A549 (cell line): ENCODE results near the gene LPIN2. TPM values are rescaled to one million over a fixed set of nuclear protein-coding genes. Genes with fewer than 3 reads are reported as not detected.
"Not testable (repeated sequence)": the region's sequence is repeated elsewhere in the genome, so short reads cannot be mapped to it uniquely, and the experiment has no call there.

Source experiments
- ATAC-seq, 2 experiments: fragments of 200-7000 bp in 1 of 2; fragments of >200 bp in 1 of 2; cut with Nextera tagmentation in 1 of 2; cut with Tn5 transposase in 1 of 2; 3 replicates each; pipeline versions ENCODE4 v1.8.0 to v1.9.1; 2018 to 2020; ENCODE audit warnings: mild to moderate bottlenecking in 1 of 2, moderate library complexity in 1 of 2
- CTCF ChIA-PET: fragments of 300-600 bp; sonication (Branson Sonifier 250); formaldehyde crosslinking; extraction: SDS; loops from one replicate; lab custom pipeline; 2021; ENCODE audit warnings: antibody characterized with exemption, inconsistent platforms; lab: Yijun Ruan, JAX
- POLR2A ChIA-PET: fragments of 350-600 bp; formaldehyde crosslinking; extraction: SDS; loops from one replicate; lab custom pipeline; 2021; ENCODE audit warnings: antibody characterized with exemption, inconsistent platforms; lab: Yijun Ruan, JAX
- DNase-seq, 2 experiments: peaks; one replicate each; pipeline versions ENCODE4 v3.0.0 to v3.0.0-alpha.2; 2011 to 2016; ENCODE audit warnings: low read depth in 1 of 2, low spot score in 1 of 2
- FAIRE-seq: peaks from 2 replicates; lab custom pipeline; 2011; peaks lifted over from hg19 to GRCh38; lab: Jason Lieb, UNC
- H3K27ac ChIP-seq, 2 experiments: fragments of >200 bp; sonication (Bioruptor Twin); formaldehyde crosslinking; 3 replicates each; pipeline ENCODE4 v1.5.1; 2016 to 2017
- H3K4me1 ChIP-seq: fragments of >200 bp; sonication (Bioruptor Twin); formaldehyde crosslinking; 3 replicates; pipeline ENCODE4 v1.6.1; 2016
- H3K4me2 ChIP-seq: fragments of >200 bp; sonication (Bioruptor Twin); formaldehyde crosslinking; 3 replicates; pipeline ENCODE4 v1.6.1; 2016
- H3K4me3 ChIP-seq: fragments of >200 bp; sonication (Bioruptor Twin); formaldehyde crosslinking; 3 replicates; pipeline ENCODE4 v1.5.1; 2016
- H3K9me3 ChIP-seq: fragments of >200 bp; sonication (Bioruptor Twin); formaldehyde crosslinking; 3 replicates; pipeline ENCODE4 v1.6.1; 2016
- BHLHE40 ChIP-seq: IDR thresholded peaks from 2 replicates; pipeline ENCODE4 v1.6.1; 2012; ENCODE audit warnings: low read depth, low read length, inconsistent platforms
- CHD2 ChIP-seq: fragments of 150-350 bp; IDR thresholded peaks from 2 replicates; pipeline ENCODE4 v1.6.1; 2014; ENCODE audit warnings: low read length; ENCODE audit not compliant: partially characterized antibody
- CTCF ChIP-seq: fragments of >200 bp; sonication (Bioruptor Twin); formaldehyde crosslinking; IDR thresholded peaks from 3 replicates; pipeline ENCODE4 v1.5.1; 2016
- EHMT2 ChIP-seq: fragments of 200-600 bp; sonication (generic); IDR thresholded peaks from 2 replicates; pipeline ENCODE4 v1.6.1; 2016; ENCODE audit warnings: antibody characterized with exemption, low read depth, mild to moderate bottlenecking, moderate library complexity
- EP300 ChIP-seq, 2 experiments: fragments of >200 bp; sonication (Bioruptor Twin); formaldehyde crosslinking; IDR thresholded peaks; 2 replicates in 1 of 2; 3 replicates in 1 of 2; pipeline ENCODE4 v1.6.1; 2016 to 2017
- FOSL2 ChIP-seq, 2 experiments: fragments of 450-650 bp in 1 of 2; fragments of >200 bp in 1 of 2; sonication (Bioruptor Twin) in 1 of 2; formaldehyde crosslinking; IDR thresholded peaks; 2 replicates each; pipeline versions ENCODE4 v1.5.0 to v1.6.1; 2016 to 2020; ENCODE audit warnings: mild to moderate bottlenecking in 1 of 2, moderate library complexity in 1 of 2
- HDAC2 ChIP-seq: fragments of 200-600 bp; sonication (generic); IDR thresholded peaks from 2 replicates; pipeline ENCODE4 v1.6.1; 2016
- HEYL ChIP-seq: fragments of 250-450 bp; sonication (Bioruptor Pico); IDR thresholded peaks from 2 replicates; pipeline ENCODE4 v1.8.0; 2021; ENCODE audit warnings: mild to moderate bottlenecking, moderate library complexity
- HOXB13 ChIP-seq: fragments of 250-450 bp; sonication (Bioruptor Pico); IDR thresholded peaks from 2 replicates; pipeline ENCODE4 v1.5.0; 2020; ENCODE audit warnings: low read depth, mild to moderate bottlenecking, moderate library complexity
- JUNB ChIP-seq: fragments of >200 bp; sonication (Bioruptor Twin); formaldehyde crosslinking; IDR thresholded peaks from 2 replicates; pipeline ENCODE4 v1.6.1; 2016
- MAFK ChIP-seq: fragments of 450-650 bp; IDR thresholded peaks from 2 replicates; pipeline ENCODE4 v1.6.1; 2014; ENCODE audit not compliant: partially characterized antibody
- MYC ChIP-seq: IDR thresholded peaks from 2 replicates; pipeline ENCODE4 v1.6.1; 2012; ENCODE audit warnings: mild to moderate bottlenecking, inconsistent platforms, low read length, improper control_type of control experiment, borderline replicate concordance
- POLR2AphosphoS2 ChIP-seq: conservative IDR thresholded peaks from 2 replicates; pipeline ENCODE4 v1.6.1; 2012; ENCODE audit warnings: low read length, improper control_type of control experiment, inconsistent platforms
- RFX5 ChIP-seq: fragments of 450-650 bp; IDR thresholded peaks from 2 replicates; pipeline ENCODE4 v1.7.1; 2014; ENCODE audit warnings: antibody characterized with exemption, mild to moderate bottlenecking, moderate library complexity
- RNF2 ChIP-seq: fragments of 200-600 bp; sonication (generic); IDR thresholded peaks from 2 replicates; pipeline ENCODE4 v1.6.1; 2016; ENCODE audit warnings: low read depth, mild to moderate bottlenecking, antibody characterized with exemption, moderate library complexity, borderline replicate concordance
- TFCP2L1 ChIP-seq: fragments of 250-450 bp; sonication (Bioruptor Pico); IDR thresholded peaks from 2 replicates; pipeline ENCODE4 v1.5.0; 2021; ENCODE audit warnings: mild to moderate bottlenecking
- ZC3H11A ChIP-seq: fragments of 450-650 bp; IDR thresholded peaks from 2 replicates; pipeline ENCODE4 v1.6.1; 2014; ENCODE audit warnings: antibody characterized with exemption, mild to moderate bottlenecking
- ZSCAN20 ChIP-seq: fragments of 250-450 bp; sonication (Bioruptor Pico); IDR thresholded peaks from 2 replicates; pipeline ENCODE4 v1.8.0; 2022; ENCODE audit warnings: mild to moderate bottlenecking, moderate library complexity
- WGBS: methylation state at CpG from one replicate; pipeline ENCODE4 v1.1.6; 2017; ENCODE audit errors: missing lambda C conversion rate; 5-methylcytosine and 5-hydroxymethylcytosine counted together
- polyA plus RNA-seq, 4 experiments: library from polyadenylated mRNA; depleted of rRNA in 3 of 4; stranded (reverse); fragments of >200 nt; fragmentation: RNase III in 1 of 4; extraction: RNeasy Plus Mini Kit Qiagen cat#74134 plus additional on column Dnase treatment in 1 of 4; gene quantifications; 2 replicates in 3 of 4; 3 replicates in 1 of 4; pipeline ENCODE4 v1.2.3, GENCODE V29; 2011 to 2017
- TF ChIP-seq, protein P1 (sequence below): fragments of >200 bp; sonication (Bioruptor Twin); formaldehyde crosslinking; IDR thresholded peaks from 3 replicates; pipeline ENCODE4 v1.6.1; 2016
- TF ChIP-seq, protein P2 (sequence below): fragments of 250-450 bp; sonication (Bioruptor Pico); IDR thresholded peaks from 2 replicates; pipeline ENCODE4 v1.5.0; 2021; ENCODE audit warnings: mild to moderate bottlenecking, moderate library complexity, borderline replicate concordance

Gene LPIN2
- polyA plus RNA-seq, 2 of the 4 experiments (the other 2 are of a cell fraction): 12.9 to 23.7 TPM

- TF ChIP-seq, protein P1, sequence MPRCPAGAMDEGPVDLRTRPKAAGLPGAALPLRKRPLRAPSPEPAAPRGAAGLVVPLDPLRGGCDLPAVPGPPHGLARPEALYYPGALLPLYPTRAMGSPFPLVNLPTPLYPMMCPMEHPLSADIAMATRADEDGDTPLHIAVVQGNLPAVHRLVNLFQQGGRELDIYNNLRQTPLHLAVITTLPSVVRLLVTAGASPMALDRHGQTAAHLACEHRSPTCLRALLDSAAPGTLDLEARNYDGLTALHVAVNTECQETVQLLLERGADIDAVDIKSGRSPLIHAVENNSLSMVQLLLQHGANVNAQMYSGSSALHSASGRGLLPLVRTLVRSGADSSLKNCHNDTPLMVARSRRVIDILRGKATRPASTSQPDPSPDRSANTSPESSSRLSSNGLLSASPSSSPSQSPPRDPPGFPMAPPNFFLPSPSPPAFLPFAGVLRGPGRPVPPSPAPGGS: no peak
- no peak for TF ChIP-seq HEYL
Measured at GRCh38 chr18:3010086-3010485, 2.9 kb downstream of the LPIN2 start (continued).

DNA sequence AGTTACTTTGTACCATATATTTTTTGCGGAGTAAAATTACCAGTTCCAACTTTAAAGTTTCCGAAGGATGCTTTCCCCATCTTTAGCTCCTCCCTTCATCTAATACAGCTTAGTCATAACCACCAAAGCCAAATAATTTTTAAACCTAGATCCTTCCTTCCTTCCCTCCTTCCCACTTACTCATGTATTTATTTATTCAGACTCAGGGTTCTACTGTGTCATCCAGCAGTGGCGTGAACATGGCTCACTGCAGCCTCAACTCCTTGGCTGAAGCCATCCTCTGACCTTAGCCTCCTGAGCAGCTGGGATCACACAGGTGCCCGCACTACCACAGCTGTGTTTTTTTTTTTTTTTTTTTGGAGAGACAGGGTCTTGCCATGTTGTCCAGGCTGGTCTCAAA lies 4.4 kb downstream of the LPIN2 start:
- no peak overlapping the region for H3K4me3 ChIP-seq
- DNase-seq (peak in 1 of 2 experiments; percentile 57), ATAC-seq (peak; percentile 48 to 62; a peak in 5 of 6 replicates), FAIRE-seq (no peak)
- peak overlapping the region in 1 of 2 experiments; percentile 77; a peak in 3 of 6 replicates for H3K27ac ChIP-seq
- peak overlapping the region; percentile 33; the same call in 2 of the 3 replicates for H3K4me2 ChIP-seq
- no peaks in the 10 kb centered on the region for H3K9me3 ChIP-seq
- 39% methylated on average over 4 of the region's 4 CpGs for WGBS
- peaks cover 24% of the 10 kb centered on the region for H3K4me1 ChIP-seq
- CTCF ChIA-PET: interaction anchor here (1.0 to 1.8 kb wide), 2 partner anchors 75 to 77 kb away, joined by 3 to 6 read pairs; no protein-coding TSS in a partner anchor
- no peak for TF ChIP-seq POLR2AphosphoS2
- no peak for TF ChIP-seq FOSL2 (IDR thresholded peaks at IDR 0.05)
- TF ChIP-seq FOSL2 (CRISPR knock-in tag; IDR thresholded peaks at IDR 0.05): peak; percentile 42
- TF ChIP-seq MAFK: peak; percentile 4
- POLR2A ChIA-PET: interaction anchor here (0.6 kb wide), 1 partner anchor 20 kb away, joined by 10 read pairs; no protein-coding TSS in a partner anchor

DNA sequence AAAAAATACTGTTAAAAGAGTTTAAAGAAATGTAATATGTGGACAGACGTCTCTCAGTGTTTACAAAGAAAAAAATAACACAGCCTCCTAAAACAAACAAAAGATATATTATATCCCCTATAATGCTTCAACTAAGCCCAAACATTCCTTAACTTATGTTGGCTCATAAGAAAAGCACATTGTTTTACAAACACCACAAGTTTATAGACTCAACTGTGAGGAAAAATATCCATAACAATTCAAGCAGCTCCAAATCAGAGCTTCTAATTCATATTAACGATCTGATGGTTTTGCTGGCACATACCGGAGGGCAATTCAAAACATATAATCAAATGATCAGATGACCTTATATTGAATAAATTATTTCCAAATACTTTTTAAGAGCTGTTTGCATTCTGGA lies 5.5 kb downstream of the LPIN2 start:
- no peak for ATAC-seq
- no peak for TF ChIP-seq HDAC2
- TF ChIP-seq, all 56 proteins: peak for 0
- POLR2A ChIA-PET: interaction anchor here (0.6 kb wide), 1 partner anchor 29 kb away, joined by 6 read pairs; no protein-coding TSS in a partner anchor
- Histone ChIP-seq H3K4me1 (peaks cover 24% of the 10 kb centered on the region), H3K4me3 (no peak overlapping the region), H3K9me3 (no peaks in the 10 kb centered on the region), H3K4me2 (no peak overlapping the region), H3K27ac (peak overlapping the region in 1 of 2 experiments; percentile 60; a peak in 1 of 6 replicates)
- CTCF ChIA-PET: interaction anchor here (0.6 to 1.8 kb wide), 6 partner anchors 11 to 122 kb away, joined by 3 to 6 read pairs (median 4); no protein-coding TSS in a partner anchor
- FAIRE-seq: no peak
- DNase-seq: no peak
- 68% methylated on average over 3 of the region's 3 CpGs for WGBS

DNA sequence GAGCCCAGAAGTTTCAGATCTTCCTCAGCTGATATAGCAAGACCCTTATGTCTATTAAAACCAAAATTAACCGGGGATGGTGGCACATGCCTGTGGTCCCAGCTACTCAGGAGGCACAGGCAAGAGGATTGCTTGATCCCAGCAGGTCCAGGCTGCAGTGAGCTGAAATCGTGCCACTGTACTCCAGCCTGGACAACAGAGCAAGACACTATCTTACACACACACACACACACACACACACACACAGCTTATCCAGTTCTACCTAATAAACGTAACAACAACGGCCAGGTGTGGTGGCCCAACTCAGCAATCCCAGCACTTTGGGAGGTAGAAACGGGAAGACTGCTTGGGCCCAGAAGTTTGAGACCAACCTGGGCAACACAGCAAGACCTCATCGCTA lies 7.5 kb downstream of the LPIN2 start:
- no peak for TF ChIP-seq RNF2
- no peak for TF ChIP-seq TFCP2L1 (CRISPR knock-in tag)
- TF ChIP-seq CTCF: no peak
- no peak for TF ChIP-seq HOXB13 (CRISPR knock-in tag)
- TF ChIP-seq JUNB: no peak
- no peak for TF ChIP-seq ZSCAN20
- TF ChIP-seq CHD2: no peak
- TF ChIP-seq EHMT2: no peak
- no peak for TF ChIP-seq MYC
- TF ChIP-seq, protein P2, sequence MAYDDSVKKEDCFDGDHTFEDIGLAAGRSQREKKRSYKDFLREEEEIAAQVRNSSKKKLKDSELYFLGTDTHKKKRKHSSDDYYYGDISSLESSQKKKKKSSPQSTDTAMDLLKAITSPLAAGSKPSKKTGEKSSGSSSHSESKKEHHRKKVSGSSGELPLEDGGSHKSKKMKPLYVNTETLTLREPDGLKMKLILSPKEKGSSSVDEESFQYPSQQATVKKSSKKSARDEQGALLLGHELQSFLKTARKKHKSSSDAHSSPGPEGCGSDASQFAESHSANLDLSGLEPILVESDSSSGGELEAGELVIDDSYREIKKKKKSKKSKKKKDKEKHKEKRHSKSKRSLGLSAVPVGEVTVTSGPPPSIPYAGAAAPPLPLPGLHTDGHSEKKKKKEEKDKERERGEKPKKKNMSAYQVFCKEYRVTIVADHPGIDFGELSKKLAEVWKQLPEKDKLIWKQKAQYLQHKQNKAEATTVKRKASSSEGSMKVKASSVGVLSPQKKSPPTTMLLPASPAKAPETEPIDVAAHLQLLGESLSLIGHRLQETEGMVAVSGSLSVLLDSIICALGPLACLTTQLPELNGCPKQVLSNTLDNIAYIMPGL (CRISPR knock-in tag): no peak
- no peak for TF ChIP-seq RFX5
- no peak for TF ChIP-seq EP300 (IDR thresholded peaks at IDR 0.05)
- TF ChIP-seq FOSL2 (IDR thresholded peaks at IDR 0.05): no peak
- no peak for TF ChIP-seq FOSL2 (CRISPR knock-in tag; IDR thresholded peaks at IDR 0.05)
- TF ChIP-seq ZC3H11A: no peak
- TF ChIP-seq BHLHE40: no peak
- TF ChIP-seq, all 56 proteins: peak for 0
- WGBS: 89% methylated on average over 6 of the region's 6 CpGs
- no peaks in the 10 kb centered on the region for H3K9me3 ChIP-seq
- no peak overlapping the region for H3K4me2 ChIP-seq
- FAIRE-seq (no peak), DNase-seq (no peak), ATAC-seq (no peak)
- ChIA-PET CTCF (no interaction called here), POLR2A (no interaction called here)
- H3K4me1 ChIP-seq: peaks cover 16% of the 10 kb centered on the region
- H3K27ac ChIP-seq: no peak overlapping the region
- H3K4me3 ChIP-seq: no peak overlapping the region

DNA sequence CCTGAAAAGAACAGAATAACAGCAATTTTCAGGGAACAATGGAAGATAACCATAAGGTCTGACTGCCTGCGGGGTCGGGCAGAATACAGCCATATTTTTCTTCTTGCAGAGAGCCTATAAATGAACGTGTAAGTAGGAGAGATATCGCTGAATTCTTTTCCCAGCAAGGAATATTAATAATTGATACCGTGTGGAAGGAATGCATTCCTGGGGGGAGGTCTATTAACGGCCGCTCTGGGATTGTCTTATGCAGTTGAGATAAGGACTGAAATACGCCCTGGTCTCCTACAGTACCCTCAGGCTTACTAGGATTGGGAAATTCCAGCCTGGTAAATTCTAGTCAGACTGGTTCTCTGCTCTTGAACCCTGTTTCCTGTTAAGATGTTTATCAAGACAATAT lies 9.2 kb downstream of the LPIN2 start:
- H3K4me2 ChIP-seq, DNase-seq, POLR2A ChIA-PET, H3K4me3 ChIP-seq, H3K27ac ChIP-seq, FAIRE-seq, H3K9me3 ChIP-seq, ATAC-seq: not testable (repeated sequence)
- peaks cover 17% of the 10 kb centered on the region for H3K4me1 ChIP-seq
- CTCF ChIA-PET: interaction anchor here (0.6 kb wide), 1 partner anchor 15 kb away, joined by 3 read pairs; no protein-coding TSS in a partner anchor
- WGBS: 92% methylated on average over 8 of the region's 8 CpGs
